Effector memory CD4-positive, alpha-beta T cell (primary cell): ENCODE data around the gene SEMA3E.

Experiments
- DNase-seq, 3 donors: peaks; one replicate each; pipeline ENCODE4 v3.0.0-alpha.2; 2020
- H3K27ac ChIP-seq: 2 replicates; pipeline ENCODE4 v1.7.0; 2013; ENCODE audit warnings: mild to moderate bottlenecking, low read length, moderate library complexity; ENCODE audit not compliant: insufficient read depth, poor library complexity, severe bottlenecking
- H3K27me3 ChIP-seq: replicated peaks from 2 replicates; pipeline ENCODE4 v1.7.0; 2013; ENCODE audit warnings: mild to moderate bottlenecking, low read length; ENCODE audit not compliant: insufficient read depth, control insufficient read depth, poor library complexity, severe bottlenecking
- H3K36me3 ChIP-seq: 2 replicates; pipeline ENCODE4 v1.7.0; 2013; ENCODE audit warnings: mild to moderate bottlenecking, low read length, moderate library complexity; ENCODE audit not compliant: control insufficient read depth, insufficient read depth
- H3K4me1 ChIP-seq: 2 replicates; pipeline ENCODE4 v1.7.0; 2013; ENCODE audit warnings: low read length, mild to moderate bottlenecking; ENCODE audit not compliant: control insufficient read depth, insufficient read depth, poor library complexity, severe bottlenecking
- H3K4me3 ChIP-seq: 2 replicates; pipeline ENCODE4 v1.7.0; 2013; ENCODE audit warnings: low read length, low read depth, mild to moderate bottlenecking; ENCODE audit not compliant: insufficient read depth, poor library complexity, severe bottlenecking
- H3K9me3 ChIP-seq: 2 replicates; pipeline ENCODE4 v1.7.0; 2013; ENCODE audit warnings: mild to moderate bottlenecking, low read length, moderate library complexity; ENCODE audit not compliant: control insufficient read depth

SEMA3E gene

DNA sequence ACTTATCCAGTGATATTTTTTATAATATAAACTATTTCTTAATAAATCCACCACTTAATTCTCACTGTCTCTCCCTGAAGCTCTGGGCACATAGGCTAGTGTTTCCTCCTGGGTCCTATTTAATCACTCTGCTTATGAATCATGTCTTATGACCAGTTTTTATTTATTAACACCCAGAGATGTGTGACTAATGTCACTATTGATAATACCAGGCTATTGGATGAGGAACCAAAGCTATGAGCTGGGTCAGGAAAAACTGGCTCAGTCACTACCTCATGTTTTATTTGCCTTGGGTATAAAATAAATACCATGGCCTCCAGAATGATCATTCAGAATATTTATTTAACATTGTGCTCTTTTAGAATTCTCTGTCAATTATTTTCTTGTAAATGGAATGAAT, 5.2 kb downstream of the SEMA3E start:
- Histone ChIP-seq H3K27ac (no peak overlapping the region), H3K4me1 (no peaks in the 10 kb centered on the region), H3K36me3 (no peaks in the 10 kb centered on the region), H3K27me3 (no peaks in the 10 kb centered on the region), H3K9me3 (no peaks in the 10 kb centered on the region), H3K4me3 (no peak overlapping the region)
- no peak for DNase-seq

DNA sequence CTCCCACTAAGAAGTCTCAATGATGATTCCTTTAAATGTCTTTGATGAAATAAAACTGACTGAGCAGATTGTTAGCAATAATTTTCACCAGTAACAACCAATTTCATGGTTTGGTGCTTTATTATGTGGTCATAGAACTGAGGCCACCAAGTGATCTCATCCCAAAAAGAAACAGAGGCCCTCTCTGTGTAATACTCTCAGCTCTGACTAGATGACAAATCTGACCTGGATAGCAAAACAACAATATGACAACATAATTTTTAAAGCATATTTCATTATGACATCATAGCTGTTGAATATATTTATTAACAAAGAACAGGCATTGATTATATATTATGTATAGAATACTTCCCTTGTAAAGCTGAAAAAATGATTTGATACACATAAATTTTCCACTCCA, 5.9 kb downstream of the SEMA3E start:
- Histone ChIP-seq H3K27ac (no peak overlapping the region), H3K4me1 (no peaks in the 10 kb centered on the region), H3K9me3 (no peaks in the 10 kb centered on the region), H3K27me3 (no peaks in the 10 kb centered on the region), H3K36me3 (no peaks in the 10 kb centered on the region), H3K4me3 (no peak overlapping the region)
- no peak for DNase-seq

GRCh38 chr7:83640731-83641537, 8.0 kb downstream of the SEMA3E start:
- no peaks in the 10 kb centered on the region for H3K27me3 ChIP-seq
- H3K4me1 ChIP-seq, result no peaks in the 10 kb centered on the region
- H3K4me3 ChIP-seq, result no peak overlapping the region
- H3K27ac ChIP-seq, result no peak overlapping the region
- no peaks in the 10 kb centered on the region for H3K9me3 ChIP-seq
- DNase-seq, result no peak
- H3K36me3 ChIP-seq, result no peaks in the 10 kb centered on the region

DNA sequence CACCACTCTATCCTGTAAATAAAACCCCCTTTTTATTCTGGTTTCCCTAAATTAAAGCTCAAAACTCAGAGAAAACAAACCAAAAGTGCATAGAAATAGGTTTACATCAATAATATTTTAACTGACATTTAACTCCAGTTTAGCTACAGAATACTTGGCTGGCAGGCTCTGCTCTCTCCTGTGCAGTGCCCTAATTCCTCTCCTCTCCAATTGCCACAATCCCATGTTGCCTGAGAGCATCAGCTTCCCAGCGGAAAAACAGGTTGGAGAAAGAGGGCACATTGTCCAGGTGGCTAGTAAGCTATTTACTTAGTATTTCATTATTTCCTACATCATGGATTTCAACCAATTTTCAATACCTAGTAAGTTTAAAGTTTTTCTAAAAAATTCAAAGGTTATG, 8.7 kb downstream of the SEMA3E start:
- Histone ChIP-seq H3K4me3 (no peak overlapping the region), H3K27ac (no peak overlapping the region), H3K4me1 (no peaks in the 10 kb centered on the region), H3K27me3 (no peaks in the 10 kb centered on the region), H3K36me3 (no peaks in the 10 kb centered on the region), H3K9me3 (no peaks in the 10 kb centered on the region)
- DNase-seq, result no peak

GRCh38 chr7:83633516-83633915, 15.4 kb downstream of the SEMA3E start:
- Histone ChIP-seq H3K9me3 (no peaks in the 10 kb centered on the region), H3K4me1 (no peaks in the 10 kb centered on the region), H3K4me3 (no peak overlapping the region), H3K27me3 (no peaks in the 10 kb centered on the region), H3K27ac (no peak overlapping the region), H3K36me3 (no peaks in the 10 kb centered on the region)
- no peak for DNase-seq

- DNase-seq, result no peak
- Histone ChIP-seq H3K36me3 (no peaks in the 10 kb centered on the region), H3K4me1 (no peaks in the 10 kb centered on the region), H3K9me3 (no peaks in the 10 kb centered on the region), H3K27ac (no peak overlapping the region), H3K27me3 (no peaks in the 10 kb centered on the region), H3K4me3 (no peak overlapping the region)
Measured at GRCh38 chr7:83629117-83629880, 19.6 kb downstream of the SEMA3E start.

DNA sequence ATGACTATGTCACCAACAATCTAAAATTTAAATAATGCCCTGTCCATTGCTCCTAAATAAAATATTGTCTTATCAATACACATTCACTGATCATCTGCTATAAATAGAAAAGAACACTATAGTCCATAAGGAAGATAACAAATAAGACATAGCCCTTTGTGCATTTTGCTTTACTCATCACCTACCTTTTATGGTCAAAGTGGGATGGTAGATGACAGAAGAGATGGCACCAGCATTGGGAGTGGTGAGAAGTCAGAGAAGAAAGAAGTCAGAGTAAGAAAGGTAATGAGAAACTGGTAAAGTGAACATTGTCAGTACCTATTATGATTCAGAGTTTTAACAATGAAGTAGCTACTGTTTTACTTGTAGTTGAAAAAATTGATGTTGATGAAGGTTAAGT, 31.1 kb downstream of the SEMA3E start:
- Histone ChIP-seq H3K4me1 (no peaks in the 10 kb centered on the region), H3K4me3 (no peak overlapping the region), H3K27me3 (no peaks in the 10 kb centered on the region), H3K36me3 (no peaks in the 10 kb centered on the region), H3K27ac (no peak overlapping the region), H3K9me3 (no peaks in the 10 kb centered on the region)
- DNase-seq, result no peak

DNA sequence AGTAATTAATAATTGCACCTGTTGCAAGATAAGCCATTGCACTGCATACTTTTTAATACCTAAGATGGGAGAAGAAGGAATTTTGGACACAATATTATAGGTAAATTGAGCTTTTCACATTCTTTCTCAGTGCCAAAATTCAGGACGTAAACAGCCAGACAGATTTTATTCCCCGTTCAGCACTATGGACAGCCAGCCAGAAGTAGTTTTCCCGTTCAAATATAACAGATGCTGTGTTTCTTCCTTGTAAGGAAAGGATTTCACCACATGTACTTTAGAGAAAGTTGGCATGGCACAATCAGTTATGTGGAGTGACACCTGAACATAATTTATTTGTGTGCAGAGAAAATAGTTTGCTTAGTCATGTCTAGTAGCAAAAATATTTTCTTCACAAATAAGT, 34.8 kb downstream of the SEMA3E start:
- H3K36me3 ChIP-seq, result no peaks in the 10 kb centered on the region
- H3K4me3 ChIP-seq, result no peak overlapping the region
- H3K27ac ChIP-seq, result no peak overlapping the region
- H3K4me1 ChIP-seq, result no peaks in the 10 kb centered on the region
- no peaks in the 10 kb centered on the region for H3K27me3 ChIP-seq
- no peaks in the 10 kb centered on the region for H3K9me3 ChIP-seq
- no peak for DNase-seq

GRCh38 chr7:83613232-83613631, 35.7 kb downstream of the SEMA3E start:
- Histone ChIP-seq H3K36me3 (no peaks in the 10 kb centered on the region), H3K9me3 (no peaks in the 10 kb centered on the region), H3K4me1 (no peaks in the 10 kb centered on the region), H3K27ac (no peak overlapping the region), H3K27me3 (no peaks in the 10 kb centered on the region), H3K4me3 (no peak overlapping the region)
- DNase-seq, result no peak

DNA sequence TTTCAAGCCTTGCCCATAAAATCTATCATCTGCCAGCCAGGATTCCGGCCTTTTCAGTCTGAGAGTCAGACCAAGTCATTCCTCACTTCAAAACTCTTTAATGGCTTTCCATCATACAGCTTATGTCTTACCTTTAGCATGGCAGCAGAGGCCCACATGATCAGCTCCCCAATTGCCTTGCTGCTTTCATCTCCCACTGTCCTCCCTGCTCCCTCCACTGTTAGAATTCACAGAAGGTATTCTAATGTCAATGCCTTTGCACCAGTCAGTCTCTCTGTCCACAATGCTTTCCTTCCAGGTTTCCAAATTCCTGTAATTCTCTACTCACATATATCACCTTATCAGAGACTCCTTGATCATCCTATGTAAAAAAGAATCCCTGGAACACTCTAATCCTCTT, 37.2 kb downstream of the SEMA3E start:
- Histone ChIP-seq H3K9me3 (no peaks in the 10 kb centered on the region), H3K27ac (no peak overlapping the region), H3K36me3 (no peaks in the 10 kb centered on the region), H3K4me1 (no peaks in the 10 kb centered on the region), H3K27me3 (no peaks in the 10 kb centered on the region), H3K4me3 (no peak overlapping the region)
- DNase-seq, result no peak
